Breast epithelium (tissue), 3 donors: ENCODE data around the gene RNF225.

Source experiments
- POLR2A ChIP-seq: fragments of 450-650 bp; IDR thresholded peaks from one replicate; pipeline ENCODE4 v1.6.1; 2016; ENCODE audit warnings: antibody characterized with exemption, mild to moderate bottlenecking, moderate library complexity
- POLR2AphosphoS5 ChIP-seq, 3 donors: sonication (generic); formaldehyde crosslinking; IDR thresholded peaks; one replicate each; pipeline ENCODE4 v1.6.1; 2017; ENCODE audit warnings: antibody characterized with exemption in 3 of 3
- TF ChIP-seq, protein P1 (sequence below), 3 donors: fragments of 450-650 bp; IDR thresholded peaks; one replicate each; pipeline ENCODE4 v1.5.1; 2016 to 2017; ENCODE audit warnings: antibody characterized with exemption in 3 of 3, mild to moderate bottlenecking in 3 of 3, moderate library complexity in 3 of 3

GRCh38 chr19:58385313-58385890 is 10.1 kb upstream of the RNF225 start:
- TF ChIP-seq POLR2AphosphoS5 (IDR thresholded peaks at IDR 0.05) (no peak), POLR2A (no peak)
- TF ChIP-seq, protein P1, sequence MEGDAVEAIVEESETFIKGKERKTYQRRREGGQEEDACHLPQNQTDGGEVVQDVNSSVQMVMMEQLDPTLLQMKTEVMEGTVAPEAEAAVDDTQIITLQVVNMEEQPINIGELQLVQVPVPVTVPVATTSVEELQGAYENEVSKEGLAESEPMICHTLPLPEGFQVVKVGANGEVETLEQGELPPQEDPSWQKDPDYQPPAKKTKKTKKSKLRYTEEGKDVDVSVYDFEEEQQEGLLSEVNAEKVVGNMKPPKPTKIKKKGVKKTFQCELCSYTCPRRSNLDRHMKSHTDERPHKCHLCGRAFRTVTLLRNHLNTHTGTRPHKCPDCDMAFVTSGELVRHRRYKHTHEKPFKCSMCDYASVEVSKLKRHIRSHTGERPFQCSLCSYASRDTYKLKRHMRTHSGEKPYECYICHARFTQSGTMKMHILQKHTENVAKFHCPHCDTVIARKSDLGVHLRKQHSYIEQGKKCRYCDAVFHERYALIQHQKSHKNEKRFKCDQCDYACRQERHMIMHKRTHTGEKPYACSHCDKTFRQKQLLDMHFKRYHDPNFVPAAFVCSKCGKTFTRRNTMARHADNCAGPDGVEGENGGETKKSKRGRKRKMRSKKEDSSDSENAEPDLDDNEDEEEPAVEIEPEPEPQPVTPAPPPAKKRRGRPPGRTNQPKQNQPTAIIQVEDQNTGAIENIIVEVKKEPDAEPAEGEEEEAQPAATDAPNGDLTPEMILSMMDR (IDR thresholded peaks at IDR 0.05): no peak
